ENCODE results near the gene TMEM54. TPM values are rescaled to one million over a fixed set of nuclear protein-coding genes. Genes with fewer than 3 reads are reported as not detected.
A peak's percentile ranks its signal among the peaks of the same experiment; 100 is the strongest.

The TMEM54 gene
- total RNA-seq, 1 experiment from 2014 or later, result 95.9 TPM

GRCh38 chr1:32871364-32872191 is 29.6 kb downstream of the TMEM54 start:
- TF ChIP-seq CTCF (IDR thresholded peaks at IDR 0.05; ENCODE audit: unreplicated experiment), result no peak
- intact Hi-C loops (cut with micrococcal nuclease; ENCODE audit: unreplicated experiment), result loop anchor here (10.0 kb wide), 1 partner anchor 467 kb away; no protein-coding TSS in a partner anchor
- no peak overlapping the region for H3K27ac Mint-ChIP-seq (ENCODE audit: unreplicated experiment)
- CTCF ChIA-PET, result interaction anchor here (1.0 to 1.5 kb wide), 2 partner anchors 162 to 209 kb away, joined by 4 read pairs; partner anchors contain the start of gene AZIN2
- peaks cover 13% of the 10 kb centered on the region for H3K4me1 Mint-ChIP-seq (ENCODE audit: low read depth, unreplicated experiment)
- peaks cover 69% of the 10 kb centered on the region for H3K27me3 Mint-ChIP-seq (ENCODE audit: unreplicated experiment)
- H3K9me3 Mint-ChIP-seq (ENCODE audit: low read depth, unreplicated experiment), result no peaks in the 10 kb centered on the region
- no peak for DNase-seq
- peaks cover 19% of the 10 kb centered on the region for H3K36me3 Mint-ChIP-seq (ENCODE audit: insufficient read depth, unreplicated experiment)
- H3K4me3 Mint-ChIP-seq (ENCODE audit: low read depth, unreplicated experiment), result peak overlapping the region; percentile 29
- no TSS peak for BruUV-seq (replicated peaks)

GRCh38 chr1:32870615-32871363 is 30.4 kb downstream of the TMEM54 start, which contains the start of gene FNDC5:
TSS of gene FNDC5 (minus strand) at chr1:32870912.
- peak; percentile 41 for DNase-seq
- Mint-ChIP-seq H3K27ac (ENCODE audit: unreplicated experiment) (no peak within 1 kb of the TSS), H3K27me3 (ENCODE audit: unreplicated experiment) (peaks cover 63% of the 10 kb centered on the region), H3K9me3 (ENCODE audit: low read depth, unreplicated experiment) (no peaks in the 10 kb centered on the region), H3K36me3 (ENCODE audit: insufficient read depth, unreplicated experiment) (peaks cover 19% of the 10 kb centered on the region), H3K4me3 (ENCODE audit: low read depth, unreplicated experiment) (peak within 1 kb of the TSS; percentile 60), H3K4me1 (ENCODE audit: low read depth, unreplicated experiment) (peaks cover 13% of the 10 kb centered on the region)
- BruUV-seq (replicated peaks), result no TSS peak
- TF ChIP-seq CTCF (IDR thresholded peaks at IDR 0.05; ENCODE audit: unreplicated experiment), result no peak
- CTCF ChIA-PET, result interaction anchor here (1.0 to 1.5 kb wide), 2 partner anchors 162 to 210 kb away, joined by 4 read pairs; partner anchors contain the start of gene AZIN2
- intact Hi-C loops (cut with micrococcal nuclease; ENCODE audit: unreplicated experiment), result loop anchor here (10.0 kb wide), 1 partner anchor 466 kb away; no protein-coding TSS in a partner anchor

GRCh38 chr1:32869923-32870614 is 31.1 kb downstream of the TMEM54 start:
- H3K36me3 Mint-ChIP-seq (ENCODE audit: insufficient read depth, unreplicated experiment), result peaks cover 19% of the 10 kb centered on the region
- no peak for DNase-seq
- peak overlapping the region; percentile 60 for H3K4me3 Mint-ChIP-seq (ENCODE audit: low read depth, unreplicated experiment)
- intact Hi-C loops (cut with micrococcal nuclease; ENCODE audit: unreplicated experiment), result loop anchor here (10.0 kb wide), 1 partner anchor 465 kb away; no protein-coding TSS in a partner anchor
- CTCF ChIA-PET, result no interaction called here
- peaks cover 7% of the 10 kb centered on the region for H3K4me1 Mint-ChIP-seq (ENCODE audit: low read depth, unreplicated experiment)
- no peak overlapping the region for H3K27ac Mint-ChIP-seq (ENCODE audit: unreplicated experiment)
- no peak for TF ChIP-seq CTCF (IDR thresholded peaks at IDR 0.05; ENCODE audit: unreplicated experiment)
- peaks cover 56% of the 10 kb centered on the region for H3K27me3 Mint-ChIP-seq (ENCODE audit: unreplicated experiment)
- BruUV-seq (replicated peaks), result no TSS peak
- H3K9me3 Mint-ChIP-seq (ENCODE audit: low read depth, unreplicated experiment), result no peaks in the 10 kb centered on the region

DNA sequence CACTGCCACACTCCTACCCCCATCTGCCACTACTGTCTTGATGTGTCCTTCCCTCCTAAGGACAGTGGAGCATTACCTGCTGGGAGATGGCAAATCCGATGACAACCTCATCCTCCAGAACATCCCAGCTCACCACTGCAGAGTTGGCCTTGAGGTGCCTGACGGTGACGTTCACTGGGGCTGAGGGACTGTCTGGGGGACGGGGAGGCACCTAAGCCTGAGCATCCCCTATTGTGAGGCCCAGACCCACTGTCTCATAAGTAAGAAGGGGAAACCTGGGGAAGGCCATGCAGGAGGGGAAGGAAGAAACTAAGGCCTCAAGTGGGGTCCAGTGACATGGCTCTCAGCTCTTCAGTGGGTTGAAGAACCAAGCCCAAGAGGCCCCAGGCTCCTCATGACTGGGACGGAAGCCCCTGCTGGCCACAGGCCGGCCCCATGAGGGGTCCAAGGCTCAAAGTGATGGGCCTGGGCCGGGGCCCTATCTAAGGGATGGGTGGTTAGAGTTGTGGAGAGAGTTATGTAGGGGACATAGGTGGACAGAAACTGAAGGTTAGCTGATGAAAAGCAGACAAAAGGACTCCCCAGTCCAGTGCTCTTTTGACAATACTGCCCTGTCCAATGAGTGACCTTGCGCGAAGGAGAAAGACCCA is 32.3 kb downstream of the TMEM54 start:
- no peak overlapping the region for H3K4me3 Mint-ChIP-seq (ENCODE audit: low read depth, unreplicated experiment)
- H3K27me3 Mint-ChIP-seq (ENCODE audit: unreplicated experiment), result peaks cover 46% of the 10 kb centered on the region
- no peak overlapping the region for H3K27ac Mint-ChIP-seq (ENCODE audit: unreplicated experiment)
- no TSS peak for BruUV-seq (replicated peaks)
- peaks cover 19% of the 10 kb centered on the region for H3K36me3 Mint-ChIP-seq (ENCODE audit: insufficient read depth, unreplicated experiment)
- no peaks in the 10 kb centered on the region for H3K4me1 Mint-ChIP-seq (ENCODE audit: low read depth, unreplicated experiment)
- no peak for TF ChIP-seq CTCF (IDR thresholded peaks at IDR 0.05; ENCODE audit: unreplicated experiment)
- no peaks in the 10 kb centered on the region for H3K9me3 Mint-ChIP-seq (ENCODE audit: low read depth, unreplicated experiment)
- CTCF ChIA-PET, result no interaction called here
- intact Hi-C loops (cut with micrococcal nuclease; ENCODE audit: unreplicated experiment), result no loop called here
- DNase-seq, result no peak
